Astrocyte (in vitro differentiated cells and primary cell): ENCODE measurements around the gene KDSR.

Source experiments
- CTCF ChIP-seq: IDR thresholded peaks from 2 replicates; pipeline ENCODE4 v1.5.1; 2011; ENCODE audit warnings: low read depth, mild to moderate bottlenecking, inconsistent platforms, low read length, moderate library complexity; ENCODE audit not compliant: insufficient read depth
- EZH2 ChIP-seq: IDR thresholded peaks from 2 replicates; pipeline ENCODE4 v1.6.1; 2012; ENCODE audit warnings: mild to moderate bottlenecking, low read length, inconsistent platforms; ENCODE audit not compliant: insufficient read depth

GRCh38 chr18:63303547-63303946, 63.5 kb downstream of the KDSR start:
- no peak for TF ChIP-seq EZH2
- no peak for TF ChIP-seq CTCF
